ENCODE measurements around the gene MTMR3. TPM values are rescaled to one million over a fixed set of nuclear protein-coding genes. Genes with fewer than 3 reads are reported as not detected.

The MTMR3 gene
- polyA plus RNA-seq, 1 of the 3 experiments (the other 2 are of a cell fraction): 20.4 TPM

- 79% methylated on average over 2 of the region's 2 CpGs for WGBS (ENCODE audit: low lambda C conversion rate)
- POLR2A ChIA-PET: no interaction called here
Observed at GRCh38 chr22:30048681-30049080, 165.7 kb downstream of the MTMR3 start.

More at GRCh38 chr22:30048681-30049080, 165.7 kb downstream of the MTMR3 start:
- no peaks in the 10 kb centered on the region for H3K79me2 ChIP-seq (ENCODE audit: insufficient read depth)
- H2AFZ ChIP-seq (ENCODE audit: low read depth): no peak overlapping the region
- no peaks in the 10 kb centered on the region for H3K9me2 ChIP-seq
- no peak overlapping the region for H3K9ac ChIP-seq
- H3K27ac ChIP-seq (ENCODE audit: low read depth in 2 of 2, low read length in 1 of 2): no peak overlapping the region
- H3K4me1 ChIP-seq (ENCODE audit: control insufficient read depth in 1 of 2, insufficient read depth in 2 of 2, low read depth in 1 of 2, low read length in 1 of 2): peaks cover 0 to 16% of the 10 kb centered on the region in 2 experiments; a peak in 3 of 4 replicates
- H4K20me1 ChIP-seq (ENCODE audit: insufficient read depth): no peaks in the 10 kb centered on the region
- H3K9me3 ChIP-seq: no peaks in the 10 kb centered on the region
- TF ChIP-seq NRF1 (IDR thresholded peaks at IDR 0.05; ENCODE audit: low read depth, low read length): no peak
- no peak for TF ChIP-seq CTCF (IDR thresholded peaks at IDR 0.05)
- TF ChIP-seq YY1 (IDR thresholded peaks at IDR 0.05; ENCODE audit: low read depth): no peak
- TF ChIP-seq EP300 (IDR thresholded peaks at IDR 0.05; ENCODE audit: borderline replicate concordance in 1 of 2, low read depth in 1 of 2, low read length in 1 of 2): no peak
- TF ChIP-seq ZBTB33 (IDR thresholded peaks at IDR 0.05; ENCODE audit: borderline replicate concordance, low read depth): no peak
- TF ChIP-seq RAD21 (IDR thresholded peaks at IDR 0.05; ENCODE audit: low read length): no peak
- no peak for TF ChIP-seq REST (IDR thresholded peaks at IDR 0.05; ENCODE audit: low read depth, low read length)
- TF ChIP-seq FOXM1 (IDR thresholded peaks at IDR 0.05; ENCODE audit: low read depth): no peak
- no peak for TF ChIP-seq GABPA (IDR thresholded peaks at IDR 0.05; ENCODE audit: low read depth)
- TF ChIP-seq USF1 (IDR thresholded peaks at IDR 0.05; ENCODE audit: borderline replicate concordance, low read depth): no peak
- no peak for TF ChIP-seq TCF12 (IDR thresholded peaks at IDR 0.05)
- no peak for TF ChIP-seq TAF1 (IDR thresholded peaks at IDR 0.05; ENCODE audit: borderline replicate concordance, low read depth, low read length)
- TF ChIP-seq TEAD4 (IDR thresholded peaks at IDR 0.05; ENCODE audit: borderline replicate concordance, insufficient read depth): no peak
- TF ChIP-seq POLR2AphosphoS5 (IDR thresholded peaks at IDR 0.05; ENCODE audit: low read depth, low read length): no peak
- no peak for TF ChIP-seq CHD2 (IDR thresholded peaks at IDR 0.05; ENCODE audit: low read length, partially characterized antibody)
- no peak for TF ChIP-seq IRF3 (IDR thresholded peaks at IDR 0.05; ENCODE audit: low read depth, low read length)
- no peak for TF ChIP-seq FOSL2 (IDR thresholded peaks at IDR 0.05; ENCODE audit: borderline replicate concordance, low read depth)
- no peak for TF ChIP-seq FOXJ3 (CRISPR knock-in tag; IDR thresholded peaks at IDR 0.05)
- no peak for TF ChIP-seq PBX3 (IDR thresholded peaks at IDR 0.05)
- no peak for TF ChIP-seq MXI1 (IDR thresholded peaks at IDR 0.05; ENCODE audit: low read depth, low read length)
- CTCF ChIA-PET: interaction anchor here (1.1 kb wide), 1 partner anchor 40 kb away, joined by 3 read pairs; no protein-coding TSS in a partner anchor
- H3K4me2 ChIP-seq: no peak overlapping the region
- H3K4me3 ChIP-seq (ENCODE audit: low read depth in 2 of 2, low read length in 1 of 2): no peak overlapping the region
- no peaks in the 10 kb centered on the region for H3K27me3 ChIP-seq (ENCODE audit: insufficient read depth)
- peaks cover 10% of the 10 kb centered on the region for H3F3A ChIP-seq (replicated peaks; ENCODE audit: insufficient read depth)
- H3K36me3 ChIP-seq (replicated peaks in 1 of 2; ENCODE audit: control insufficient read depth in 1 of 2, insufficient read depth in 2 of 2, low read length in 1 of 2): no peaks in the 10 kb centered on the region
- DNase-seq: no peak
